ENCODE data around the gene HOOK2. TPM values are rescaled to one million over a fixed set of nuclear protein-coding genes. Genes with fewer than 3 reads are reported as not detected.
A peak's percentile ranks its signal among the peaks of the same experiment; 100 is the strongest.

The HOOK2 gene
- total RNA-seq, 2 experiments from 2014 or later = 17.3 to 18.4 TPM

DNA sequence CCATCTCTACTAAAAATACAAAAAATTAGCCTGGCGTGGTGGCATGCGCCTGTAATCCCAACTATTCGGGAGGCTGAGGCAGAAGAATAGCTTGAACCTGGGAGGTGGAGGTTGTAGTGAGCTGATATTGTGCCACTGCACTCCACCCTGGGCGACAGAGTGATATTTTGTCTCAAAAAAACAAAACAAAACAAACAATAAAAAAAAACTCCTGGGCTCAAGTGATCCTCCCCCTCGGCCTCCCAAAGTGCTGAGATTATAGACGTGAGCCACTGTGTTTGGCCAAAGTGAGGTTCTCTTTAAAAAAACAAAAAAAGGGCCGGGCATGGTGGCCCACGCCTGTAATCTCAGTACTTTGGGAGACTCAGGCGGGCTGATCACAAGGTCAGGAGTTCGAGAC is 12.1 kb upstream of the HOOK2 start:
- intact Hi-C loops (cut with micrococcal nuclease) = no loop called here
- peak overlapping the region; percentile 77 for H3K27ac Mint-ChIP-seq
- no peak overlapping the region for H3K4me3 Mint-ChIP-seq
- H3K4me1 Mint-ChIP-seq (ENCODE audit: low read depth) = peaks cover 24% of the 10 kb centered on the region
- no peaks in the 10 kb centered on the region for H3K9me3 Mint-ChIP-seq
- DNase-seq (no peak), ATAC-seq (no peak)
- CTCF ChIA-PET = interaction anchor here (2.9 to 3.8 kb wide), 2 partner anchors 8 to 10 kb away, joined by 20 to 26 read pairs; no protein-coding TSS in a partner anchor
- TF ChIP-seq, protein P1, sequence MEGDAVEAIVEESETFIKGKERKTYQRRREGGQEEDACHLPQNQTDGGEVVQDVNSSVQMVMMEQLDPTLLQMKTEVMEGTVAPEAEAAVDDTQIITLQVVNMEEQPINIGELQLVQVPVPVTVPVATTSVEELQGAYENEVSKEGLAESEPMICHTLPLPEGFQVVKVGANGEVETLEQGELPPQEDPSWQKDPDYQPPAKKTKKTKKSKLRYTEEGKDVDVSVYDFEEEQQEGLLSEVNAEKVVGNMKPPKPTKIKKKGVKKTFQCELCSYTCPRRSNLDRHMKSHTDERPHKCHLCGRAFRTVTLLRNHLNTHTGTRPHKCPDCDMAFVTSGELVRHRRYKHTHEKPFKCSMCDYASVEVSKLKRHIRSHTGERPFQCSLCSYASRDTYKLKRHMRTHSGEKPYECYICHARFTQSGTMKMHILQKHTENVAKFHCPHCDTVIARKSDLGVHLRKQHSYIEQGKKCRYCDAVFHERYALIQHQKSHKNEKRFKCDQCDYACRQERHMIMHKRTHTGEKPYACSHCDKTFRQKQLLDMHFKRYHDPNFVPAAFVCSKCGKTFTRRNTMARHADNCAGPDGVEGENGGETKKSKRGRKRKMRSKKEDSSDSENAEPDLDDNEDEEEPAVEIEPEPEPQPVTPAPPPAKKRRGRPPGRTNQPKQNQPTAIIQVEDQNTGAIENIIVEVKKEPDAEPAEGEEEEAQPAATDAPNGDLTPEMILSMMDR (IDR thresholded peaks at IDR 0.05) = no peak
- H3K36me3 Mint-ChIP-seq (ENCODE audit: low read depth) = peaks cover 6% of the 10 kb centered on the region
- POLR2A ChIA-PET = interaction anchor here (1.3 kb wide), 1 partner anchor 9 kb away, joined by 3 read pairs; no protein-coding TSS in a partner anchor
- no peaks in the 10 kb centered on the region for H3K27me3 Mint-ChIP-seq

DNA sequence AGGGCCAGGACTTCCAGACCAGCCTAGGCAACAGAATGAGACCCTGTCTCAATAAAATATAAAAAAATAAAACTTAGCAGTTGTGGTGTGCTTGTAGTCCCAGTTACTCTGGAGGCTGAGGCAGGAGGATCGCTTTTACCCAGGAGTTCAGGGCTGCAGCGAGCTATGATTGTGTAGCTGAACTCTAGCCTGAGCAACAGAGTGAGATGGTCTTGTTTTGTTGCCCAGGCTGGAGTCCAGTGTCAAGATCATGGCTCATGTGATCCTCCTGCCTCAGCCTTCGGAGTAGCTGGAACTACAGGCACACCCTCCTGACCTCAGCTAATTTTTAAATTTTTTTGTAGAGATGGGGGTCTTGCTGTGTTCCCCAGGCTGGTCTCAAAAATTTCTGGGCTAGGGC is 11.6 kb upstream of the HOOK2 start:
- Mint-ChIP-seq H3K27me3 (no peaks in the 10 kb centered on the region), H3K4me1 (ENCODE audit: low read depth) (peaks cover 27% of the 10 kb centered on the region), H3K9me3 (no peaks in the 10 kb centered on the region), H3K36me3 (ENCODE audit: low read depth) (peaks cover 3% of the 10 kb centered on the region), H3K4me3 (no peak overlapping the region), H3K27ac (peak overlapping the region; percentile 77)
- ATAC-seq (no peak), DNase-seq (no peak)
- ChIA-PET POLR2A (no interaction called here), CTCF (interaction anchor here (1.7 to 3.8 kb wide), 3 partner anchors 9 to 10 kb away, joined by 4 to 26 read pairs (median 20); no protein-coding TSS in a partner anchor)
- TF ChIP-seq, protein P1 (IDR thresholded peaks at IDR 0.05) = no peak
- intact Hi-C loops (cut with micrococcal nuclease) = no loop called here

DNA sequence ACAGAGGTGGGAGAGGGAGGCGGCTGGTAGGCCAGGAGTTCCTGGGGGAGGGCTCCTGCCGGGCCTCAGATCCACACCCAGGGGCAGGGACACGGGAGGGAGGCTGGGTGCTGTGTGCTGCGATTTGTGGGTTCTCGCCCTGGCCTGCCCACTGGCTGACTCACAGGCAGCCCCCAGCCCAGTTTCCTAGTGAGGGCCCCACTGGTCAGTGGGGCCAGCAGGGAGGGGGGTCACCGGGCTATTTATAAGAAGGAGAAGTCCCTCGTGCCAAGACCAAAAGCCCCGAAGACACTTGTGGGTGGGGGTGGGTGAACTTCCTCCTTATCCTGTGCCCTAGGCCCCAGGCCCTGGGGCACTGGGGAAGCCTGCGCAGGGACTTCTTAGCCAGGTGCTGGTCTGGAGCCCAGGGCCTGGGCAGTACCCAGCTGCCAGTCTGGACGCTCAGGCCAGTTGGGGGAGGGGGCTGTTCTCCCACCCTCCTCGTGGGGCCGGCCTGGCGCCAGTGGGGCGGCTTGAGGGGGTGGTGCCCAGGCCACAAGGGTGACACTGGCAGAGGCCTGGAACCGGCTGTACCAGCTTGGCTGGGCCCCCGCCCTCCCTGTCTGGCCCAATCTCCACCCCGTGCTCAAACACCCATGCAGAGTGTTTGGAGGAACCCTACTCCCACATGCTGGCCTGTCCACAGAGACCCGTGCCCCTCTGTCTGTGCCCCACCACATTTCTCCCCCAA is 11.0 kb upstream of the HOOK2 start:
- H3K4me1 Mint-ChIP-seq (ENCODE audit: low read depth) = peaks cover 34% of the 10 kb centered on the region
- ChIA-PET POLR2A (interaction anchor here (1.1 to 1.4 kb wide), 3 partner anchors 9 to 57 kb away, joined by 5 to 7 read pairs (median 6); no protein-coding TSS in a partner anchor), CTCF (interaction anchor here (1.2 to 3.8 kb wide), 3 partner anchors 9 to 26 kb away, joined by 4 to 20 read pairs (median 4); no protein-coding TSS in a partner anchor)
- no peak overlapping the region for H3K4me3 Mint-ChIP-seq
- no peaks in the 10 kb centered on the region for H3K36me3 Mint-ChIP-seq (ENCODE audit: low read depth)
- intact Hi-C loops (cut with micrococcal nuclease) = no loop called here
- TF ChIP-seq, protein P1 (IDR thresholded peaks at IDR 0.05) = no peak
- DNase-seq (peak; percentile 29), ATAC-seq (no peak)
- no peaks in the 10 kb centered on the region for H3K9me3 Mint-ChIP-seq
- H3K27ac Mint-ChIP-seq = peak overlapping the region; percentile 77
- H3K27me3 Mint-ChIP-seq = no peaks in the 10 kb centered on the region

DNA sequence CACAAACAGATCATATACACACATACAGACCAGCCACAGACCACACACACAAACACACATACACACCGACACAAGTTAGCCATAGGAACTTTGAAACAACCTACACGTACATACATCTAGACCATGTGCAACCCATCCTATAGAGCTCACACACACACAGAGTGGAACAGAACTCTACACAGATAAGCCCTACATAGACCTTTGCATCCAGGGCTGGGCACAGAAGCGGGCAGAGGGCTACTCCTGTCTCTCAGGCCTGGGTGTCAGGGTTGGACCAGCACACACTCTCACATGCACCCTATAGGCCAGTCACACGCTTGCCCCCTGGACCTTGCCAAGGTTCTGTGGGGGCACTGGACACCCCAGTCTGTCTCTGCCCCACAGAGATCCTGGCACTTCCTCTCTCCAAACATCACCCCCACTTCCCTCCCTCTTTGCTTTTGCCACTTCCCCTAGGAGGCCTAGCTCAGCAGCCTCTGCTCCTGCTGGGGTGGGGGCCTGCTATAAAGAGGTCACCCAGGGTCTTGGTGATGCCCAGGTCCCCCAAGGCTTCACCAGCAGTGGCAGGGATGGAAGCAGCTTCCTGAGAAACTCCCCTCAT is 10.2 kb upstream of the HOOK2 start:
- Mint-ChIP-seq H3K36me3 (ENCODE audit: low read depth) (no peaks in the 10 kb centered on the region), H3K27me3 (no peaks in the 10 kb centered on the region), H3K4me3 (no peak overlapping the region), H3K9me3 (no peaks in the 10 kb centered on the region), H3K4me1 (ENCODE audit: low read depth) (peaks cover 29% of the 10 kb centered on the region), H3K27ac (no peak overlapping the region)
- POLR2A ChIA-PET = interaction anchor here (1.1 to 1.4 kb wide), 3 partner anchors 9 to 57 kb away, joined by 5 to 7 read pairs (median 6); no protein-coding TSS in a partner anchor
- CTCF ChIA-PET = interaction anchor here (1.2 to 3.8 kb wide), 3 partner anchors 9 to 25 kb away, joined by 4 to 20 read pairs (median 4); no protein-coding TSS in a partner anchor
- no peak for DNase-seq
- no peak for ATAC-seq
- TF ChIP-seq, protein P1 (IDR thresholded peaks at IDR 0.05) = no peak
- intact Hi-C loops (cut with micrococcal nuclease) = no loop called here
